ES-I3 (cell line): ENCODE measurements around the gene HDAC7.
A peak's percentile ranks its signal among the peaks of the same experiment; 100 is the strongest.
"Not testable (repeated sequence)": the region's sequence is repeated elsewhere in the genome, so short reads cannot be mapped to it uniquely, and the experiment has no call there.

ENCODE experiments used
- H3K36me3 ChIP-seq: 2 replicates; pipeline ENCODE4 v1.6.1; 2013; ENCODE audit warnings: mild to moderate bottlenecking, low read length, control low read depth, moderate library complexity; ENCODE audit not compliant: insufficient read depth
- H3K4me1 ChIP-seq: 2 replicates; pipeline ENCODE4 v1.6.1; 2013; ENCODE audit warnings: mild to moderate bottlenecking, control low read depth, low read length; ENCODE audit not compliant: insufficient read depth
- H3K9ac ChIP-seq: 2 replicates; pipeline ENCODE4 v1.6.1; 2013; ENCODE audit warnings: low read depth, mild to moderate bottlenecking, low read length, moderate library complexity
- H3K9me3 ChIP-seq: 2 replicates; pipeline ENCODE4 v1.6.1; 2013; ENCODE audit warnings: mild to moderate bottlenecking, low read length, moderate library complexity; ENCODE audit not compliant: control insufficient read depth, insufficient read depth

Gene HDAC7

GRCh38 chr12:47816403-47817271 lies 3.1 kb downstream of the HDAC7 start:
- H3K9me3 ChIP-seq, result no peaks in the 10 kb centered on the region
- no peaks in the 10 kb centered on the region for H3K36me3 ChIP-seq
- no peak overlapping the region for H3K9ac ChIP-seq
- H3K4me1 ChIP-seq, result peaks cover 57% of the 10 kb centered on the region

GRCh38 chr12:47815447-47815846 lies 4.3 kb downstream of the HDAC7 start:
- peaks cover 59% of the 10 kb centered on the region for H3K4me1 ChIP-seq
- not testable (repeated sequence) for H3K9me3 ChIP-seq, H3K9ac ChIP-seq, H3K36me3 ChIP-seq

GRCh38 chr12:47814539-47815170 lies 5.0 kb downstream of the HDAC7 start:
- Histone ChIP-seq H3K9me3 (no peaks in the 10 kb centered on the region), H3K36me3 (no peaks in the 10 kb centered on the region), H3K9ac (no peak overlapping the region), H3K4me1 (peaks cover 62% of the 10 kb centered on the region)

GRCh38 chr12:47813511-47814196 lies 6.0 kb downstream of the HDAC7 start:
- Histone ChIP-seq H3K4me1 (peaks cover 67% of the 10 kb centered on the region), H3K36me3 (no peaks in the 10 kb centered on the region), H3K9me3 (no peaks in the 10 kb centered on the region), H3K9ac (peak overlapping the region; percentile 45)

GRCh38 chr12:47812797-47813510 lies 6.7 kb downstream of the HDAC7 start:
- Histone ChIP-seq H3K36me3 (no peaks in the 10 kb centered on the region), H3K9me3 (no peaks in the 10 kb centered on the region), H3K9ac (peak overlapping the region; percentile 45), H3K4me1 (peaks cover 69% of the 10 kb centered on the region)

- Histone ChIP-seq H3K4me1 (peaks cover 61% of the 10 kb centered on the region), H3K9ac (peak overlapping the region; percentile 29; the same call in 1 of the 2 replicates), H3K36me3 (no peaks in the 10 kb centered on the region), H3K9me3 (no peaks in the 10 kb centered on the region)
These were observed 7.9 kb downstream of the HDAC7 start for GRCh38 chr12:47811581-47812484.

- no peaks in the 10 kb centered on the region for H3K9me3 ChIP-seq
- peaks cover 55% of the 10 kb centered on the region for H3K4me1 ChIP-seq
- no peaks in the 10 kb centered on the region for H3K36me3 ChIP-seq
- no peak overlapping the region for H3K9ac ChIP-seq
These were observed 8.7 kb downstream of the HDAC7 start for GRCh38 chr12:47811072-47811396.

GRCh38 chr12:47809518-47809917 lies 10.2 kb downstream of the HDAC7 start:
- H3K36me3 ChIP-seq, H3K9ac ChIP-seq: not testable (repeated sequence)
- peaks cover 53% of the 10 kb centered on the region for H3K4me1 ChIP-seq

GRCh38 chr12:47808574-47809365 lies 10.9 kb downstream of the HDAC7 start:
- H3K9ac ChIP-seq, result no peak overlapping the region
- H3K36me3 ChIP-seq, result peaks cover 3% of the 10 kb centered on the region; the same call in 1 of the 2 replicates
- no peaks in the 10 kb centered on the region for H3K9me3 ChIP-seq
- H3K4me1 ChIP-seq, result peaks cover 45% of the 10 kb centered on the region

More at GRCh38 chr12:47809518-47809917, 10.2 kb downstream of the HDAC7 start:
- H3K9me3 ChIP-seq, result not testable (repeated sequence)

- Histone ChIP-seq H3K9me3 (no peaks in the 10 kb centered on the region), H3K4me1 (peaks cover 39% of the 10 kb centered on the region), H3K9ac (no peak overlapping the region), H3K36me3 (peaks cover 3% of the 10 kb centered on the region; the same call in 1 of the 2 replicates)
These were observed 11.7 kb downstream of the HDAC7 start for GRCh38 chr12:47808050-47808449.

- Histone ChIP-seq H3K4me1 (peaks cover 44% of the 10 kb centered on the region), H3K36me3 (peaks cover 3% of the 10 kb centered on the region; the same call in 1 of the 2 replicates), H3K9me3 (no peaks in the 10 kb centered on the region), H3K9ac (no peak overlapping the region)
These were observed 12.4 kb downstream of the HDAC7 start for GRCh38 chr12:47807338-47807737.

- Histone ChIP-seq H3K36me3 (peaks cover 3% of the 10 kb centered on the region; the same call in 1 of the 2 replicates), H3K9me3 (no peaks in the 10 kb centered on the region), H3K9ac (no peak overlapping the region), H3K4me1 (peaks cover 30% of the 10 kb centered on the region)
These were observed 14.3 kb downstream of the HDAC7 start for GRCh38 chr12:47805417-47805816.

- peaks cover 3% of the 10 kb centered on the region; the same call in 1 of the 2 replicates for H3K36me3 ChIP-seq
- H3K9ac ChIP-seq, result no peak overlapping the region
- H3K9me3 ChIP-seq, result no peaks in the 10 kb centered on the region
- H3K4me1 ChIP-seq, result peaks cover 27% of the 10 kb centered on the region
These were observed 15.5 kb downstream of the HDAC7 start for GRCh38 chr12:47804171-47804570.
